A549 (cell line): ENCODE results near the gene SPINK13. TPM values are rescaled to one million over a fixed set of nuclear protein-coding genes. Genes with fewer than 3 reads are reported as not detected.

Experiments used
- ATAC-seq, 2 experiments: fragments of 200-7000 bp in 1 of 2; fragments of >200 bp in 1 of 2; cut with Nextera tagmentation in 1 of 2; cut with Tn5 transposase in 1 of 2; 3 replicates each; pipeline versions ENCODE4 v1.8.0 to v1.9.1; 2018 to 2020; ENCODE audit warnings: mild to moderate bottlenecking in 1 of 2, moderate library complexity in 1 of 2
- CTCF ChIA-PET: fragments of 300-600 bp; sonication (Branson Sonifier 250); formaldehyde crosslinking; extraction: SDS; loops from one replicate; lab custom pipeline; 2021; ENCODE audit warnings: antibody characterized with exemption, inconsistent platforms; lab: Yijun Ruan, JAX
- POLR2A ChIA-PET: fragments of 350-600 bp; formaldehyde crosslinking; extraction: SDS; loops from one replicate; lab custom pipeline; 2021; ENCODE audit warnings: antibody characterized with exemption, inconsistent platforms; lab: Yijun Ruan, JAX
- DNase-seq, 2 experiments: peaks; one replicate each; pipeline versions ENCODE4 v3.0.0 to v3.0.0-alpha.2; 2011 to 2016; ENCODE audit warnings: low read depth in 1 of 2, low spot score in 1 of 2
- FAIRE-seq: peaks from 2 replicates; lab custom pipeline; 2011; peaks lifted over from hg19 to GRCh38; lab: Jason Lieb, UNC
- H3K27ac ChIP-seq, 2 experiments: fragments of >200 bp; sonication (Bioruptor Twin); formaldehyde crosslinking; 3 replicates each; pipeline ENCODE4 v1.5.1; 2016 to 2017
- H3K4me1 ChIP-seq: fragments of >200 bp; sonication (Bioruptor Twin); formaldehyde crosslinking; 3 replicates; pipeline ENCODE4 v1.6.1; 2016
- H3K4me2 ChIP-seq: fragments of >200 bp; sonication (Bioruptor Twin); formaldehyde crosslinking; 3 replicates; pipeline ENCODE4 v1.6.1; 2016
- H3K4me3 ChIP-seq: fragments of >200 bp; sonication (Bioruptor Twin); formaldehyde crosslinking; 3 replicates; pipeline ENCODE4 v1.5.1; 2016
- H3K9me3 ChIP-seq: fragments of >200 bp; sonication (Bioruptor Twin); formaldehyde crosslinking; 3 replicates; pipeline ENCODE4 v1.6.1; 2016
- CHD2 ChIP-seq: fragments of 150-350 bp; IDR thresholded peaks from 2 replicates; pipeline ENCODE4 v1.6.1; 2014; ENCODE audit warnings: low read length; ENCODE audit not compliant: partially characterized antibody
- CHD4 ChIP-seq: fragments of 200-600 bp; sonication (generic); IDR thresholded peaks from 2 replicates; pipeline ENCODE4 v1.6.1; 2016; ENCODE audit warnings: antibody characterized with exemption, mild to moderate bottlenecking, borderline replicate concordance
- EP300 ChIP-seq, 2 experiments: fragments of >200 bp; sonication (Bioruptor Twin); formaldehyde crosslinking; IDR thresholded peaks; 2 replicates in 1 of 2; 3 replicates in 1 of 2; pipeline ENCODE4 v1.6.1; 2016 to 2017
- FOSL2 ChIP-seq, 2 experiments: fragments of 450-650 bp in 1 of 2; fragments of >200 bp in 1 of 2; sonication (Bioruptor Twin) in 1 of 2; formaldehyde crosslinking; IDR thresholded peaks; 2 replicates each; pipeline versions ENCODE4 v1.5.0 to v1.6.1; 2016 to 2020; ENCODE audit warnings: mild to moderate bottlenecking in 1 of 2, moderate library complexity in 1 of 2
- GATA3 ChIP-seq: IDR thresholded peaks from 2 replicates; pipeline ENCODE4 v1.6.1; 2012; ENCODE audit warnings: borderline replicate concordance
- HEYL ChIP-seq: fragments of 250-450 bp; sonication (Bioruptor Pico); IDR thresholded peaks from 2 replicates; pipeline ENCODE4 v1.8.0; 2021; ENCODE audit warnings: mild to moderate bottlenecking, moderate library complexity
- HMGXB4 ChIP-seq: fragments of 250-450 bp; sonication (Bioruptor Pico); IDR thresholded peaks from 2 replicates; pipeline ENCODE4 v1.5.0; 2021; ENCODE audit warnings: mild to moderate bottlenecking, moderate library complexity, borderline replicate concordance
- HOXB13 ChIP-seq: fragments of 250-450 bp; sonication (Bioruptor Pico); IDR thresholded peaks from 2 replicates; pipeline ENCODE4 v1.5.0; 2020; ENCODE audit warnings: low read depth, mild to moderate bottlenecking, moderate library complexity
- HOXB5 ChIP-seq: fragments of 250-450 bp; sonication (Bioruptor Pico); IDR thresholded peaks from 2 replicates; pipeline ENCODE4 v1.5.0; 2020; ENCODE audit warnings: mild to moderate bottlenecking, moderate library complexity
- JUN ChIP-seq, 2 experiments: fragments of >200 bp; sonication (Bioruptor Twin); formaldehyde crosslinking; IDR thresholded peaks; 2 replicates in 1 of 2; 3 replicates in 1 of 2; pipeline ENCODE4 v1.6.1; 2016 to 2017
- POLR2A ChIP-seq: IDR thresholded peaks from 2 replicates; pipeline ENCODE4 v1.6.1; 2012; ENCODE audit warnings: mild to moderate bottlenecking, low read length
- POLR2AphosphoS2 ChIP-seq: conservative IDR thresholded peaks from 2 replicates; pipeline ENCODE4 v1.6.1; 2012; ENCODE audit warnings: low read length, improper control_type of control experiment, inconsistent platforms
- RAD21 ChIP-seq, 2 experiments: fragments of >200 bp in 1 of 2; sonication (Bioruptor Twin) in 1 of 2; formaldehyde crosslinking in 1 of 2; IDR thresholded peaks in 1 of 2; conservative IDR thresholded peaks in 1 of 2; 2 replicates in 1 of 2; 3 replicates in 1 of 2; pipeline ENCODE4 v1.6.1; 2012 to 2018; ENCODE audit warnings: inconsistent platforms in 1 of 2
- RNF2 ChIP-seq: fragments of 200-600 bp; sonication (generic); IDR thresholded peaks from 2 replicates; pipeline ENCODE4 v1.6.1; 2016; ENCODE audit warnings: low read depth, mild to moderate bottlenecking, antibody characterized with exemption, moderate library complexity, borderline replicate concordance
- SMC3 ChIP-seq: fragments of >200 bp; sonication (Bioruptor Twin); formaldehyde crosslinking; IDR thresholded peaks from 3 replicates; pipeline ENCODE4 v1.6.1; 2018; ENCODE audit warnings: inconsistent platforms
- USF2 ChIP-seq: fragments of 450-650 bp; IDR thresholded peaks from 2 replicates; pipeline ENCODE4 v1.6.1; 2014; ENCODE audit warnings: antibody characterized with exemption
- ZFP36 ChIP-seq: fragments of 450-650 bp; IDR thresholded peaks from 2 replicates; pipeline ENCODE4 v1.6.1; 2014; ENCODE audit warnings: borderline replicate concordance; ENCODE audit not compliant: partially characterized antibody
- ZNF302 ChIP-seq: fragments of 250-450 bp; sonication (Bioruptor Pico); IDR thresholded peaks from 2 replicates; pipeline ENCODE4 v1.9.0; 2021; ENCODE audit warnings: inconsistent platforms, mild to moderate bottlenecking, moderate library complexity
- ZSCAN20 ChIP-seq: fragments of 250-450 bp; sonication (Bioruptor Pico); IDR thresholded peaks from 2 replicates; pipeline ENCODE4 v1.8.0; 2022; ENCODE audit warnings: mild to moderate bottlenecking, moderate library complexity
- WGBS: methylation state at CpG from one replicate; pipeline ENCODE4 v1.1.6; 2017; ENCODE audit errors: missing lambda C conversion rate; 5-methylcytosine and 5-hydroxymethylcytosine counted together
- polyA plus RNA-seq, 4 experiments: library from polyadenylated mRNA; depleted of rRNA in 3 of 4; stranded (reverse); fragments of >200 nt; fragmentation: RNase III in 1 of 4; extraction: RNeasy Plus Mini Kit Qiagen cat#74134 plus additional on column Dnase treatment in 1 of 4; gene quantifications; 2 replicates in 3 of 4; 3 replicates in 1 of 4; pipeline ENCODE4 v1.2.3, GENCODE V29; 2011 to 2017
- TF ChIP-seq, protein P1 (sequence below): IDR thresholded peaks from 2 replicates; pipeline ENCODE4 v1.6.1; 2012; ENCODE audit warnings: low read depth, borderline replicate concordance
- TF ChIP-seq, protein P2 (sequence below): IDR thresholded peaks from 2 replicates; pipeline ENCODE4 v1.6.1; 2012
- TF ChIP-seq, protein P3 (sequence below): fragments of >200 bp; sonication (Bioruptor Twin); formaldehyde crosslinking; IDR thresholded peaks from 2 replicates; pipeline ENCODE4 v1.6.1; 2016

The SPINK13 gene
- polyA plus RNA-seq, 2 of the 4 experiments (the other 2 are of a cell fraction) = 0.13 TPM; not detected in 1

- Histone ChIP-seq H3K9me3 (no peaks in the 10 kb centered on the region), H3K27ac (no peak overlapping the region), H3K4me3 (no peak overlapping the region)
- ChIA-PET POLR2A (no interaction called here), CTCF (no interaction called here)
- FAIRE-seq (no peak), DNase-seq (no peak), ATAC-seq (no peak)
- no peak for TF ChIP-seq POLR2AphosphoS2
- TF ChIP-seq, protein P1, sequence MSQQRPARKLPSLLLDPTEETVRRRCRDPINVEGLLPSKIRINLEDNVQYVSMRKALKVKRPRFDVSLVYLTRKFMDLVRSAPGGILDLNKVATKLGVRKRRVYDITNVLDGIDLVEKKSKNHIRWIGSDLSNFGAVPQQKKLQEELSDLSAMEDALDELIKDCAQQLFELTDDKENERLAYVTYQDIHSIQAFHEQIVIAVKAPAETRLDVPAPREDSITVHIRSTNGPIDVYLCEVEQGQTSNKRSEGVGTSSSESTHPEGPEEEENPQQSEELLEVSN = no peak
- TF ChIP-seq ZNF302 (CRISPR knock-in tag) = no peak
- no peak for TF ChIP-seq CHD2
- TF ChIP-seq, protein P2, sequence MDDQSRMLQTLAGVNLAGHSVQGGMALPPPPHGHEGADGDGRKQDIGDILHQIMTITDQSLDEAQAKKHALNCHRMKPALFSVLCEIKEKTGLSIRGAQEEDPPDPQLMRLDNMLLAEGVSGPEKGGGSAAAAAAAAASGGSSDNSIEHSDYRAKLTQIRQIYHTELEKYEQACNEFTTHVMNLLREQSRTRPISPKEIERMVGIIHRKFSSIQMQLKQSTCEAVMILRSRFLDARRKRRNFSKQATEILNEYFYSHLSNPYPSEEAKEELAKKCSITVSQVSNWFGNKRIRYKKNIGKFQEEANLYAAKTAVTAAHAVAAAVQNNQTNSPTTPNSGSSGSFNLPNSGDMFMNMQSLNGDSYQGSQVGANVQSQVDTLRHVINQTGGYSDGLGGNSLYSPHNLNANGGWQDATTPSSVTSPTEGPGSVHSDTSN = no peak
- TF ChIP-seq ZSCAN20 (CRISPR knock-in tag) = no peak
- TF ChIP-seq JUN (IDR thresholded peaks at IDR 0.05) = no peak
- TF ChIP-seq EP300 (IDR thresholded peaks at IDR 0.05) = no peak
- no peak for TF ChIP-seq RAD21 (conservative IDR thresholded peaks at IDR 0.05 in 1 of 2, IDR thresholded peaks at IDR 0.05 in 1 of 2)
- no peak for TF ChIP-seq FOSL2 (IDR thresholded peaks at IDR 0.05)
- TF ChIP-seq FOSL2 (CRISPR knock-in tag; IDR thresholded peaks at IDR 0.05) = no peak
- no peak for TF ChIP-seq GATA3
- no peak for TF ChIP-seq SMC3
- no peak for TF ChIP-seq POLR2A
- TF ChIP-seq HMGXB4 (CRISPR knock-in tag) = no peak
- TF ChIP-seq, all 56 proteins: peak for 0
- WGBS = 1% methylated on average over 3 of the region's 3 CpGs
- H3K4me2 ChIP-seq = no peak overlapping the region
- no peaks in the 10 kb centered on the region for H3K4me1 ChIP-seq
These were observed 42.9 kb downstream of the SPINK13 start for GRCh38 chr5:148311484-148311883.

- no peak for ATAC-seq
- TF ChIP-seq CHD4 (no peak), HOXB13 (no peak), USF2 (no peak), FOSL2 (IDR thresholded peaks at IDR 0.05) (no peak), FOSL2 (CRISPR knock-in tag; IDR thresholded peaks at IDR 0.05) (no peak), HEYL (CRISPR knock-in tag) (no peak), ZFP36 (no peak), HOXB5 (CRISPR knock-in tag) (no peak), RNF2 (no peak)
- TF ChIP-seq, protein P3, sequence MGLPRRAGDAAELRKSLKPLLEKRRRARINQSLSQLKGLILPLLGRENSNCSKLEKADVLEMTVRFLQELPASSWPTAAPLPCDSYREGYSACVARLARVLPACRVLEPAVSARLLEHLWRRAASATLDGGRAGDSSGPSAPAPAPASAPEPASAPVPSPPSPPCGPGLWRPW = no peak
- TF ChIP-seq, all 56 proteins: peak for 0
- CTCF ChIA-PET = no interaction called here
- POLR2A ChIA-PET = no interaction called here
- WGBS = 0% methylated on average over 3 of the region's 3 CpGs
- DNase-seq (no peak), FAIRE-seq (no peak)
- no peak within 1 kb of the TSS for H3K4me3 ChIP-seq
- no peaks in the 10 kb centered on the region for H3K9me3 ChIP-seq
- H3K4me1 ChIP-seq = no peaks in the 10 kb centered on the region
- H3K4me2 ChIP-seq = no peak within 1 kb of the TSS
- H3K27ac ChIP-seq = no peak within 1 kb of the TSS
These were observed 43.6 kb downstream of the SPINK13 start, which contains the start of gene SPINK7 for GRCh38 chr5:148312153-148312552. TSS of gene SPINK7 (plus strand) at chr5:148312423. CDS start at chr5:148312484, 61 bp downstream.
